Endothelial cell of umbilical vein (primary cell): Measurements from ENCODE around the gene TCEA2. TPM values are rescaled to one million over a fixed set of nuclear protein-coding genes. Genes with fewer than 3 reads are reported as not detected.

Source experiments
- BruUV-seq: library from RNA; stranded (reverse); fragments of 400-500 nt; replicated peaks from 2 replicates; lab custom pipeline; 2021; lab: Mats Ljungman, UMichigan
- CTCF ChIA-PET: fragments of 300-600, 350-600 bp; sonication (Branson Sonifier 250); formaldehyde crosslinking; loops from one replicate; lab custom pipeline; 2021; ENCODE audit warnings: antibody characterized with exemption, inconsistent platforms; lab: Charles Lee
- POLR2A ChIA-PET: fragments of 300-600, 350-600 bp; sonication (Branson Sonifier 250); formaldehyde crosslinking; loops from one replicate; lab custom pipeline; 2021; ENCODE audit warnings: antibody characterized with exemption, inconsistent platforms; lab: Charles Lee
- DNase-seq: peaks from one replicate; pipeline ENCODE4 v3.0.0-alpha.2; 2011; ENCODE audit warnings: low read depth, low spot score
- FAIRE-seq: peaks from 2 replicates; lab custom pipeline; 2011; peaks lifted over from hg19 to GRCh38; lab: Jason Lieb, UNC
- H2AFZ ChIP-seq: 2 replicates; pipeline ENCODE4 v1.6.0; 2012; ENCODE audit warnings: low read depth, low read length, control low read depth, inconsistent platforms
- H3K27ac ChIP-seq: 2 replicates; pipeline ENCODE4 v1.5.1; 2011; ENCODE audit warnings: low read depth, mild to moderate bottlenecking, control low read depth, low read length, moderate library complexity; ENCODE audit not compliant: insufficient read depth
- H3K27me3 ChIP-seq, 2 experiments: 2 replicates each; pipeline versions ENCODE4 v1.6.0 to v1.6.1; 2011; ENCODE audit warnings: low read length in 2 of 2, mixed read lengths in 1 of 2; ENCODE audit not compliant: control insufficient read depth in 2 of 2, insufficient read depth in 2 of 2
- H3K36me3 ChIP-seq, 2 experiments: 2 replicates in 1 of 2; 3 replicates in 1 of 2; pipeline ENCODE4 v1.5.1; 2011; ENCODE audit warnings: low read length in 2 of 2, mild to moderate bottlenecking in 1 of 2, moderate library complexity in 1 of 2; ENCODE audit not compliant: control insufficient read depth in 2 of 2, insufficient read depth in 2 of 2; ENCODE audit errors: extremely low read depth in 1 of 2
- H3K4me1 ChIP-seq: 3 replicates; pipeline ENCODE4 v1.5.1; 2011; ENCODE audit warnings: mild to moderate bottlenecking, low read length; ENCODE audit not compliant: control insufficient read depth, insufficient read depth; ENCODE audit errors: extremely low read depth
- H3K4me2 ChIP-seq: 2 replicates; pipeline ENCODE4 v1.6.1; 2011; ENCODE audit warnings: low read length, control low read depth, mixed read lengths; ENCODE audit not compliant: insufficient read depth
- H3K4me3 ChIP-seq, 3 experiments: fragments of 200-600 bp in 1 of 3; sonication (generic), shearing (Covaris generic) in 1 of 3; replicated peaks in 1 of 3; 2 replicates each; pipeline ENCODE4 v1.5.1; 2011 to 2016; ENCODE audit warnings: control low read depth in 3 of 3, low read length in 3 of 3, mild to moderate bottlenecking in 2 of 3, inconsistent platforms in 1 of 3, low read depth in 1 of 3, moderate library complexity in 1 of 3; ENCODE audit not compliant: insufficient read depth in 1 of 3
- H3K79me2 ChIP-seq: 2 replicates; pipeline ENCODE4 v1.6.0; 2012; ENCODE audit warnings: low read length, inconsistent platforms; ENCODE audit not compliant: control insufficient read depth, insufficient read depth
- H3K9ac ChIP-seq: replicated peaks from 2 replicates; pipeline ENCODE3; 2011; ENCODE audit warnings: low read length, control low read depth; ENCODE audit not compliant: insufficient read depth; ENCODE audit errors: extremely low read depth
- H3K9me1 ChIP-seq: replicated peaks from 3 replicates; pipeline ENCODE4 v1.6.0; 2011; ENCODE audit warnings: mild to moderate bottlenecking, low read length; ENCODE audit not compliant: control insufficient read depth, insufficient read depth; ENCODE audit errors: extremely low read depth
- H3K9me3 ChIP-seq: replicated peaks from 2 replicates; pipeline ENCODE4 v1.5.1; 2012; ENCODE audit warnings: low read length, inconsistent platforms; ENCODE audit not compliant: control insufficient read depth, insufficient read depth
- H4K20me1 ChIP-seq: replicated peaks from 2 replicates; pipeline ENCODE3; 2011; ENCODE audit warnings: mild to moderate bottlenecking, low read length; ENCODE audit not compliant: control insufficient read depth, insufficient read depth; ENCODE audit errors: extremely low read depth
- GATA2 ChIP-seq: IDR thresholded peaks from 2 replicates; pipeline ENCODE4 v1.7.0; 2011; ENCODE audit warnings: low read depth, mild to moderate bottlenecking, moderate library complexity, mixed read lengths, low read length; ENCODE audit not compliant: insufficient read length, insufficient read depth
- MYC ChIP-seq: IDR thresholded peaks from one replicate; pipeline ENCODE4 v1.6.1; 2011; ENCODE audit warnings: mild to moderate bottlenecking, low read depth, low read length
- POLR2AphosphoS5 ChIP-seq: IDR thresholded peaks from 2 replicates; pipeline ENCODE4 v1.6.1; 2012; ENCODE audit warnings: low read depth, mild to moderate bottlenecking, control low read depth, low read length, moderate library complexity; ENCODE audit not compliant: insufficient read depth
- dilution Hi-C: fragments of 300-500 bp; cut with MboI; formaldehyde crosslinking; loops from one replicate; pipeline ENCODE4 v1.15.0; 2019; ENCODE audit warnings: low sequenced_read_pairs; ENCODE audit not compliant: extremely low pct_ligation_motif_present
- intact Hi-C: fragments of 100-400 bp; cut with micrococcal nuclease; formaldehyde crosslinking; loops from one replicate; pipeline ENCODE4 v1.10.0; 2022
- polyA plus RNA-seq, 4 experiments: library from polyadenylated mRNA; depleted of rRNA in 3 of 4; stranded (reverse) in 3 of 4; unstranded in 1 of 4; fragments of >200 nt; gene quantifications; 2 replicates each; pipeline versions ENCODE4 v1.2.1 to v1.2.3, GENCODE V29; 2011 to 2012; ENCODE audit warnings: missing spikeins in 1 of 4
- total RNA-seq: library from RNA; stranded (reverse); gene quantifications from 2 replicates; pipeline ENCODE4 v1.2.3, GENCODE V29; 2021
- TF ChIP-seq, protein P1 (sequence below), 2 donors: IDR thresholded peaks; 1 replicate in 1 of 2; 2 replicates in 1 of 2; pipeline ENCODE4 v1.5.1; 2011; ENCODE audit warnings: low read length in 2 of 2, mild to moderate bottlenecking in 2 of 2, moderate library complexity in 2 of 2, control low read depth in 1 of 2, inconsistent platforms in 1 of 2, low read depth in 1 of 2; ENCODE audit not compliant: insufficient read depth in 1 of 2; ENCODE audit errors: extremely low read depth in 1 of 2
- TF ChIP-seq, protein P2 (sequence below): IDR thresholded peaks from 2 replicates; pipeline ENCODE4 v1.6.1; 2011; ENCODE audit not compliant: insufficient read depth, insufficient read length

Gene TCEA2
- total and polyA plus RNA-seq, 2 donors (not counting 3 experiments of a cell fraction or from before 2014, with no cell fraction given): 53.1 to 65.5 TPM

DNA sequence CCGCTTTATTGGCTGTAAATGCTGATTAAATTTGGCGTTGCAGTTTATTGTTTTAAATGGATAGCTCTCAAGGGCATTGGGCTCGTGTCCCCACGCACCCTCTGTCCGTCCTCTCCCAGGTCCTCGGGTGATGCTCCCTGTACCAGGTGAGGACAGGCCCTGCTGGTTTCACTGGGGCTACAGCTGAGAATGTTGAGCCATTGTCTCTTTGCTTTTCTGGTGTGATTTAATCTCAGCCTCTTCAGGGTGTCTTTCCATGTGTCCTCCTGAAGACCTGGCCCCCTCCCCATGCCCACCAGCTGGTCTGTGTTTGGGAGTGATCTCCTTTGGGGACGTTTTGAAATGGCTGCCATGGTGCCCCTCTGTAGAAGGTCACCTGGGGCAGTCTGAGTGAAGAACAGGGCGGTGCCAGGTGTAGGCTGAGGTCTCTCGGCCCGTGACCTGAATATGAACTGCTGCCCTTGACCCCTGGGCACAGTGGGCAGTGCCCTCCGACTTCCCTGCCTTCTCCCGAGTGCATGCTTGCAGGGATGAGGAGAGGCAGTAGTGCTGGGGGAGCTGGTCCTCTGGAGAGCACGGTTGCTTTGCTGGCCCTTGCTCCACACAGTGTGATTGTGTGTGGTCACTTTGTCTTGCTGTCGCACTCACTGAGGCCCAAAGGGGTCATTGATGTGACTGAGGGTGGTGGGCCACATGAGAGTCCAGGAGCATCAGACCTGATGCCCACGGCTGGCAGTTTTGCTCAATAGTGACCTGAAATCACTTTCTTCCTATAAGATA, 39.4 kb upstream of the TCEA2 start:
- no peaks in the 10 kb centered on the region for H4K20me1 ChIP-seq
- FAIRE-seq (no peak), DNase-seq (no peak)
- ChIA-PET CTCF (no interaction called here), POLR2A (interaction anchor here (0.6 kb wide), 1 partner anchor 47 kb away, joined by 6 read pairs; no protein-coding TSS in a partner anchor)
- H3K79me2 ChIP-seq: no peaks in the 10 kb centered on the region
- dilution Hi-C loops: no loop called here
- no TSS peak for BruUV-seq
- no peak overlapping the region for H3K4me2 ChIP-seq
- intact Hi-C loops: no loop called here
- no peaks in the 10 kb centered on the region for H3K4me1 ChIP-seq
- peaks cover 13 to 66% of the 10 kb centered on the region in 2 experiments for H3K36me3 ChIP-seq
- no peaks in the 10 kb centered on the region for H3K27me3 ChIP-seq
- no peak overlapping the region for H3K4me3 ChIP-seq
- H3K27ac ChIP-seq: no peak overlapping the region
- no peaks in the 10 kb centered on the region for H3K9me3 ChIP-seq
- no peak overlapping the region for H2AFZ ChIP-seq
- H3K9me1 ChIP-seq: no peaks in the 10 kb centered on the region
- no peak overlapping the region for H3K9ac ChIP-seq
- TF ChIP-seq, protein P1, sequence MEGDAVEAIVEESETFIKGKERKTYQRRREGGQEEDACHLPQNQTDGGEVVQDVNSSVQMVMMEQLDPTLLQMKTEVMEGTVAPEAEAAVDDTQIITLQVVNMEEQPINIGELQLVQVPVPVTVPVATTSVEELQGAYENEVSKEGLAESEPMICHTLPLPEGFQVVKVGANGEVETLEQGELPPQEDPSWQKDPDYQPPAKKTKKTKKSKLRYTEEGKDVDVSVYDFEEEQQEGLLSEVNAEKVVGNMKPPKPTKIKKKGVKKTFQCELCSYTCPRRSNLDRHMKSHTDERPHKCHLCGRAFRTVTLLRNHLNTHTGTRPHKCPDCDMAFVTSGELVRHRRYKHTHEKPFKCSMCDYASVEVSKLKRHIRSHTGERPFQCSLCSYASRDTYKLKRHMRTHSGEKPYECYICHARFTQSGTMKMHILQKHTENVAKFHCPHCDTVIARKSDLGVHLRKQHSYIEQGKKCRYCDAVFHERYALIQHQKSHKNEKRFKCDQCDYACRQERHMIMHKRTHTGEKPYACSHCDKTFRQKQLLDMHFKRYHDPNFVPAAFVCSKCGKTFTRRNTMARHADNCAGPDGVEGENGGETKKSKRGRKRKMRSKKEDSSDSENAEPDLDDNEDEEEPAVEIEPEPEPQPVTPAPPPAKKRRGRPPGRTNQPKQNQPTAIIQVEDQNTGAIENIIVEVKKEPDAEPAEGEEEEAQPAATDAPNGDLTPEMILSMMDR (IDR thresholded peaks at IDR 0.05; ENCODE audit: extremely low read depth in 1 of 2, insufficient read depth in 1 of 2, low read depth in 1 of 2, low read length in 2 of 2): no peak
- no peak for TF ChIP-seq POLR2AphosphoS5
- TF ChIP-seq, protein P2, sequence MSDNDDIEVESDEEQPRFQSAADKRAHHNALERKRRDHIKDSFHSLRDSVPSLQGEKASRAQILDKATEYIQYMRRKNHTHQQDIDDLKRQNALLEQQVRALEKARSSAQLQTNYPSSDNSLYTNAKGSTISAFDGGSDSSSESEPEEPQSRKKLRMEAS: no peak
- no peak for TF ChIP-seq GATA2
- no peak for TF ChIP-seq MYC
